ENCODE data around the gene ARG2.

- TF ChIP-seq CTCF (IDR thresholded peaks at IDR 0.05; ENCODE audit: low read length), result no peak
- TF ChIP-seq EZH2 (optimal IDR thresholded peaks at IDR 0.05; ENCODE audit: low read depth, low read length), result no peak
- TF ChIP-seq EZH2phosphoT487 (IDR thresholded peaks at IDR 0.05; ENCODE audit: low read length), result no peak
Measured at GRCh38 chr14:67620217-67620785, 581 bp downstream of the ARG2 start.
